HG03439 (cell line): ENCODE data around the gene KCNH2.
"Not testable (repeated sequence)": the region's sequence is repeated elsewhere in the genome, so short reads cannot be mapped to it uniquely, and the experiment has no call there.

ENCODE experiments used
- ATAC-seq: cut with Tn5 transposase; IDR thresholded peaks from one replicate; pipeline ENCODE4 v1.9.1; 2021; ENCODE audit warnings: mild to moderate bottlenecking, moderate library complexity; ENCODE audit not compliant: unreplicated experiment

Gene KCNH2

GRCh38 chr7:150911590-150912267 lies 66.4 kb downstream of the KCNH2 start:
- ATAC-seq, result no peak

DNA sequence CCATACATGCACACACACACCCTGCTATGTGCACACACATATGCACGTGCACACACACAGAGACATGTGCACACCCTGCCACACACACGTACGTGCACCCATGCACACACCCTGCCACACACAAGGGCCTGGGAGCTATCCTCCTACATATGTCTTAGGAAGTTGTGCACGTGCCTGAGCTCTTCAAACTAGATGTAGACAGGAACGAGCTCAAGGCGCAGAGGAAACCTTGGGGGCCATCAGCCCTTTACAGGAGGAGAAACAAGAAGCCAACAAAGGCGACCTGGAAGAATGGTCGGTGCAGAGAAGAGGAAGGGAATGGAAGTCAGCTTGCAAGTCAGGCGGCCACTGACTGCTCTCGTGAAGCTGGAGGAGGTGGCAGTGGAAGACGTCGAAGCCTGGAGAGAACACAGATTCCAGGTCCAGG lies 67.1 kb downstream of the KCNH2 start:
- ATAC-seq, result no peak

DNA sequence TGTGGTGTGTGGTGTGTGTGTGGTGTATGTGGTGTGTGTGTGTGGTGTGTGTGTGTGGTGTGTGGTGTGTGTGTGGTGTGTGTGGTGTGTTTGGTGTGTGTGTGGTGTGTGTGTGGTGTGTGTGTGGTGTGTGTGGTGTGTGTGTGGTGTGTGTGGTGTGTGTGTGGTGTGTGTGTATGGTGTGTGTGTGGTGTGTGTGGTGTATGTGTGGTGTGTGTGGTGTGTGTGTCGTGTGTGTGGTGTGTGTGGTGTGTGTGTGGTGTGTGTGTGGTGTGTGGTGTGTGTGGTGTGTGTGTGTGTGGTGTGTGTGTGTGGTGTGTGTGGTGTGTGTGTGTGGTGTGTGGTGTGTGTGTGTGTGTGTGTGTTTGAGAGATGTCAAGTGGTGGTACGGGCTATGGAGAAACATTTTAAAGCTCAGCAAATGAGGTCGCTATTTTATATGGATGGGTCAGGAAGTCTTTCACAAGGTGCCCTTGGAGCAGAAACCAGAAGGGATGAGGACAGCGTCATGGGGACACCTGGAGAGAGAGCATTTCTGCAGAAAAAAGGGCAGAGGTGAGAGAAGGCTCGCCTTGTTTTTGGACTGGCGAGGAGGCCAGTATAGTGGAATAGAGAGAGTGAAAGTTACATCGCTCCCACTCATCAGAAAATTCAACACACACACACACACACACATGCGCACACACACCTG lies 67.7 kb downstream of the KCNH2 start:
- ATAC-seq, result not testable (repeated sequence)

DNA sequence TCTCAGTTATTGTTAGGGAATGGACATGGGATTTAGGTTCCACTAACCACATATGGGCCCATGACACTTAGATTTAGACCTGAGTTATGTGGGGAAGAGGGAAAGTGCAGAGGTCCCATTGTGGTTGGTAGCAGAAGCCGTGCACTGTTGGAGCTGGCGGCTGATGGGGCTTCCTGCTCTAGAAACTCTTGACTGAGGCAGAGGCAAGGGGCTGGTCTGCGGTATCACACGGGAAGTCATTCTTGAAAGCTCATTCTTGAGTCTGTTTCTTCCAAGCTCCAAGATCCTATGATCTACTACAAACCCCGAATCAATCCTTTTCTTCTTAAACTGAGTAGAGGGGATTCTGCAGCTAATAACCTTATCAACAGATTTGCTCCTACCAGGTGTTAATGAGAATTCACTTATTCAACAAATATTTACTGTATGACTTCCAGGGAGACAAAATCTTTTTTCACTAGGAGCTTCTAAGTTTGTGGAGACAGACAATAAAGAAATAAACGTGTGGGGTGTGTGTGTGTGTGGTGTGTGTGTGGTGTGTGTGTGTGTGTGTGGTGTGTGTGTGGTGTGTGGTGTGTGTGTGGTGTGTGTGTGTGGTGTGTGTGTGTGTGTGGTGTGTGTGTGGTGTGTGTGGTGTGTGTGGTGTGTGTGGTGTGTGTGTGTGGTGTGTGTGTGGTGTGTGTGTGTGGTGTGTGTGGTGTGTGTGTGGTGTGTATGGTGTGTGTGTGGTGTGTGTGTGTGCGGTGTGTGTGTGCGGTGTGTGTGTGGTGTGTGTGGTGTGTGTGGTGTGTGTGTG lies 68.7 kb downstream of the KCNH2 start:
- no peak for ATAC-seq

- ATAC-seq, result no peak
Observed at GRCh38 chr7:150908173-150908572, 69.9 kb downstream of the KCNH2 start.

DNA sequence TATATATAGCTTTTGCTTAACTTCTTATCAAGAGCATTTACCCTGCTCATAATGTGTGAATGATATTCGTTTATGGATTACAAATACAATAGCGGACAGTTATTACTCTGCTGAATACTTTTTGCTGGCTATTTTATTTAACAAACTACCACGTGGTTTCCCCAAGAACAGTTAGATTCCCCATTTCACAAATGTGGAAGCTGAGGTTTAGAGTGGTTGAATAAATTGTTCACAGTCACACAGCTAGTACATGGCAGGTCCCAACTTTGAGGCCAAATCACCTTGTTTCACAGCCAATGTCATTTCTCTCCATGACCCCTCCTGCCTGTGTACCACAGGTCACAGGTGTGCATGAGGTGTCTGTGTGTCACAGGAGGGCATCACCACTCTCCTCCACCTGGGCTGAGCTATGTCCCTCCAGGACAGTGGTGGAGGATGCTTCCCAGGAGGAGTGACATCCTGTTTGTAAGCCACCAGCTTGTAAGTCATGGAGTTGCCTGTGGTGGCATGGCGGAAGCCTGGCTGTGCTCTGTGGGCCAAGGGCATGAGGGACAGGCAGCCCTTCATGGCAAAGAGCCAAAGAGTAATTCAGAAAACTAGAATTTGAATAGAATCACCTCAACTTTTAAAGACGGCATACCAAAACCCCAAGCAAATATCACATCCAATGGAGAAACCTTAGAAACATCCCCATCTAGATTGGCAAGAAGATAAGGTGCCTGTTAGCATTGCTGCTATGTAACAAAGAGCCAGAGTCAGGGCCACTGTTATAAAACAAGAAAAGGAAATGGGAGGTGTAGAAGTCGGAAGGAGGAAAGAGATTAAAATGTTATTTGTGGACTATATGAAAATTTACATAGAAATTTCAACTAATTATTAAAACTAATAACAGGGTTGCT lies 73.9 kb downstream of the KCNH2 start:
- no peak for ATAC-seq

DNA sequence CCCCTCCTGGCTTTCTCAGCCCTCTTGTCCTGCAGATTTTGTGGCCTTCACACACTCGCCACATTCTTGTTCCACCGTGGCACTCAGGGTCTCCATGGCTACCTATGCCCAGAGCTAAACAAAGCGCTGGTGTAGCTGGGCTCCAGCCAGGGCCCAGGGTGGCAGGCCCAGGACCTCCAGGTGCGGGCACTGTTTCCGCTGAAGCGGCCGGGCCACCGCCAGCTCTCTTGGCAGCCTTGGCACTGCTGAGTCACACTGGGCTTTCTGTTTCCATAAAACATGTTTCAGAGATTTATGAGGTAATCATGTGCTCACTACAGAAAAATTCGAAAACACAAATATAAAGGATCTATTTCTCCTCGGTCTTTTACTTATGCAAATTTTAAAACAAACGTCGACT lies 74.5 kb downstream of the KCNH2 start:
- ATAC-seq, result no peak

- ATAC-seq, result no peak
Observed at GRCh38 chr7:150902078-150903033, 75.8 kb downstream of the KCNH2 start.

DNA sequence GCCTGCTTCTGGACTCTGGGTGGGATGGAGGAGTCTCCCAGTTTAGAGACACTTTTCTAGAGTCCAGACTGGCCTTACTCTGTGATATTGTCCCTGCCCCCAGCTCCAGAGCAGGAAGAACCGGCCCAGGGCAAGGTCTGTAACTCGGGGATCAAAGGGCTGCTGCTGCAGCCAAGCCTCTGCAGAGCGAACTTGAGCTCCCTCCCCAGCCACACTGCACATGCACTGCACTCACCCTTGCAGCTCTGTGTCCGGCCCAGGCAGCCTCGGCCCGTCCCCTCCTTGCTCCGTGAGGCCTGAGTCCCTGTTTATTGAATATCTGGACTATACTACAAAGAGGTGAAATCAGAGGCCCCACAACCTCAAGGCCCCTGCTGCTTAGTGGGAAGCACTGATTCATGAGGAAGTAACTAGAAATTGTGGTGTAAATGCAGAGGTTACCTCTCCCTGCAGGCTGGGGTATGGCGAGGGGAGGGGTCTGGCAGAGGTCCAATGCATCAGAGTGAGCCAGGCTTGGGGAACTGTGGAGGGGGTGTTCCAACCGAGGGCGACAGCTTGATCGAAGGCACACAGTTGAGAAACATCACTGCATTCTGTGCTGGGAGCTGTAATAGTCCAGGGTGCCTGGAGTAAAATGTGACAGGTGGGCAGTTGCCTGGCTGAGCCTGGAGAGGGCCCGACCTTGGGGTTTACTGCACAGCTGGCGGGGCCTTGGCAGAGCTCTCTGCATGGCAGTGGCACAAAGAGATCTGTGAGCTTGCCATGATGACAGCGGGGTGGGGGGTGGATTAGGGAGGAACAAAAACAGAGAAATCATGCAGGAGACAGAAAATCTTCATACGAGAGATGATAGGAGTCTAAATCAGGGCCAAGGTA lies 76.7 kb downstream of the KCNH2 start:
- no peak for ATAC-seq

GRCh38 chr7:150900675-150901074 lies 77.4 kb downstream of the KCNH2 start:
- no peak for ATAC-seq

DNA sequence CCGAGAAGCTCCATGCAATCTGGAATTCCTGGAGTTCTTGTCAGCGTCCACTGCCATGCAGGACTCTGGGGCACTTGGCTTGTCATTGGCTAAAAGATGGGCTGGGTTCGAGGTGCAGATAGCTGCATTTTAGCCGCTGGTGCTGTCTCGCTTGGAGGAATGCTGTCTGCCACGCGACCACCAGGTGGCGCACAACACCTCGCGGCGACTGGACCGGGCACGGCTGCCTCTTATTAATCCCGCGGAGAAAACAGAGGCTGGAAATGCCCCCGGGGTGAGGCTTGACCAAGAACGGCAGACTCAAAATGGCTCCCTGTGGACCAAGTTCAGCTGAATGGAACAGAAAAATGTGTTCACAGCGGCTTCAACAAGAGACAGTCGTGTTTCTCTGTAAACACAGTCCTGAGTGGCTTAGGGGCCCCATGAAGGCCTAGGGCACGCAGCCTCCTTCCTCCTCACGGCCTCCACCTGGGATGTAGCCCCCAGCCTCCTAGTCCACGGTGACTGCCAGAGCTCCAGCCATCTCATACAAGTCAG lies 79.6 kb downstream of the KCNH2 start:
- ATAC-seq, result peak; percentile 63

DNA sequence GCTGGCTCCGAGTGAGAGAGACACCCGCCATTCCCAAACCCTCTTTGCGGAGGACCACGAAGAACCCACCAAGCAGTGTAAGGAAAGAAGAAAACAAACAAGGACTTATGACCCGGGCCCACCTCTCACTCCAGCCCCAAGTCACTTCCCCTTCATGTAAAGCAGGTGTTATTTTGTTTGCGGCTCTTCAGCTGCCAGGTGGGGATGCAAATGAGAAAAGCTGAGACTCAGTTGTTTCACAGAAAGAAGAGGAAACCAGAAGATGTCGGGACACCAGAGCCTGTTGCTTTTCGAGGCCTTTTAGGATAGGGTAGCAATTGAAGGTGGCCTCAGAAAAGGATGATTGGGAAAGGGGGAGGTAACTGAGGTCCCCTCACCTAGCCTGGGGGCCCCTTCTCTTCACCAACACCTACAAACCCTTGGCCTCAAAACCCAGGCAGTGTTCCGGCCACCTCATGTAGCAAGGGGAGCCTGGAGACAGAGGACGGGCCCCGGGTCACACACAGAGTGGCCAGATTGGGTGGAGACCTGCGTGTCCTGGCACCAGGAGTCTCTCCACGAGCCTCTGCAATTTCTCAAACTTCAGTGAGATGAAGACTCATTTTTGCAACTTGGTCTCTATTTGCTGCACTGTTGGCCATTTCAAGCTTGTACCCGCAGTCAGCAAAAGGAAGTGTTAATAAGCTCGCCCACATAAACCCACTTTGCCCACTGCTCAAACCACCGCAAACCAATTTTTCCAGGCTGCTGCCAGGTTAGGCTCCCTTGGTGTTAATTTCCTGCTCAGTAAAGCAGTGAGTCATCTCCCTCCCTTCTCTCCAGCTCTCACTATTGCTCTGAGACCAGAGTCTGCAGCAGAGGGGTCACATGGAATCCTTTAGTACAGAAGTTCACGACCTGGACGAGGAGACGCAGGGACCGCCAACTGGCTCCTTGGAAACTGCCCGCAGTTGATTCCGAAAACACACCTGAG lies 80.3 kb downstream of the KCNH2 start:
- peak; percentile 56 for ATAC-seq

GRCh38 chr7:150896562-150897209 lies 81.4 kb downstream of the KCNH2 start:
- ATAC-seq, result no peak

- ATAC-seq, result no peak
Observed at GRCh38 chr7:150895809-150896208, 82.3 kb downstream of the KCNH2 start.
